Measurements from ENCODE around the gene TMOD3. TPM values are rescaled to one million over a fixed set of nuclear protein-coding genes. Genes with fewer than 3 reads are reported as not detected.
A peak's percentile ranks its signal among the peaks of the same experiment; 100 is the strongest.
"Not testable (repeated sequence)": the region's sequence is repeated elsewhere in the genome, so short reads cannot be mapped to it uniquely, and the experiment has no call there.

The TMOD3 gene
- 20.4 and 28.8 TPM in 2 replicates for total RNA-seq (2014; rRNA removed; shearing (Covaris generic))

DNA sequence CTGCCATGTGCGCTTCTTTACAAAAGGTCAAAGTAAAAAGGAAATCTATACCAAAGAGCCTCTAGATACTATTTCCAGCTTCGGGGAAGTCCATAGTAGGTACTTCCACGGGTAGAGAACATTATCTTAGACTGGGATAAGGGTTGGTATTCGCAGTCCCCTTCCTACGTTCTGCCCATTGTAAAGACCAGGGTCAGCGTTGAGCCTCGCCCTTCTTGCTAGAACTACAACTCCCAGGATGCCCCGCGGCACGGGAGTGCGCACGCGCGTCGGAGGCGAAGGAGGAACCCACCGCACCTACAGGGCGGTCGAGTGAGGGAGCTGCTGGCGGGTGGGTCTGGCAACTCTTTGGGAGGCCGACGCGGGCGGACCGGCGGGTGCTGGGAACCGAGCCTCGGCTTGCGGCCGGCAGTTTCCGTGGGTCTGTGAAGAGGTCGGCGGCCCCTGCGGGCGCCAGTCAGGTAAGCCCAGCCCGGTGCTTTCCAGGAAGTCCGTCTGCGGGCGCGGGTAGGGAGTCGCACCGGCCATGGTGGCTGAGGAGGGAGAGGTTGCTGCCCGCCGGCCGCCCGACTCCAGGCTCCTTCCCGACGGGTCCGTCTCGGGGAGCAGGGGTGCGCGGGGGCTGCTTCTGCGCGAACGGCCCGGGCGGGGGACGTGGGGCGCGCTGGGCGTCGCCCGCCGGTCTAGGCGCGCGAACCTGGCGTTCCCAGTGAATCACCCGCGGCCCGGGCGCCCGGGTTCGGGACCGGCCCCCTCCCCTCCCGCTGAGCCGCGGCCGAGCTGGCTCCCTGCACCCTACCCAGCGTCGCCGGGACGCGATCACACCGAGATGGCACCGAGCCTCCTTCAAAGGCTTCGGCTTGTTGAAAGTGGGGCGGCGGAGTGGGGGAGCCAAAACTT, at the start of gene TMOD3:
TSS of gene TMOD3 (plus strand) at position 278 of the 900 bp plus-strand sequence. CDS start 33,232 bp downstream, outside the sequence.
- DNase-seq (ENCODE audit: low spot score), result peak; percentile 91
- in situ Hi-C loops (cut with HindIII; ENCODE audit: low sequenced_read_pairs), result no loop called here

DNA sequence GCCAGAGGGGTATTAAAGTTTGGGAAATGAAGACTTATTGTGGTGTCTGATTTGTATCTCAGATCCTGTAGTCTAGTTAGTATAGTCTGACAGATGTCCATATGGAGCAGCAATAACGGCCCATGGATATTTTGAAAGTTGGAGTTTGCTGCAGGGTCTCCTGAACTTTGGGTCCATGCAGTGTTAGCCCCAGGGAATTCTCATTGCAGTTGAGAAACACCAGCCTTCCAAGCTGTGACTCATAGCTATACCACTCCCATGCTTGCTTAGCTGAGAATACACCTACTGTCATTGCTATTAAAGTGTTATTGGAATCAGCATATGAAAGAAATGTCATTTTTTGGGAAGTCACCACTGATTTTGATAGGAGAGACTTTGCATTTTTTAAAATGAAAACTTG, 48.8 kb upstream of the TMOD3 start:
- in situ Hi-C loops (cut with HindIII; ENCODE audit: low sequenced_read_pairs), result no loop called here
- no peak for DNase-seq (ENCODE audit: low spot score)

DNA sequence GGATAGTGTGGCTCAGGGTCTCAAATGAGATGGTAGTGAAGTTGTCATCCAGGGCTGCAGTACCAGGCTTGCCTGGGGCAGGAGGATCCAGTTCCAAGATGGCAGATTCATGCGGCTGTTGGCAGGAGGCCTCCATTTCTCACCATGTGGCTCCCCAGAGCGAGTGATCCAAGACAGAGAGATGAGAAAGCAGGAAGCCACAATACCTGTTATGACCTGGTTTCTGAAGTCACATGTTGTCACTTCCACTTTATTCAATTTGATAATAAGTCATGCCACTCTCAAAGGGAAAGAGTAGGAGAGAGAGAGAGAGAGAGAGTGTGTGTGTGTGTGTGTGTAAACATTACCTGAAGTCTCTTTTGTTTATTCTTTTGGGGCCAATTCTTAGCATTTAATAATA, 47.9 kb upstream of the TMOD3 start:
- in situ Hi-C loops (cut with HindIII; ENCODE audit: low sequenced_read_pairs), result no loop called here
- DNase-seq (ENCODE audit: low spot score), result no peak

DNA sequence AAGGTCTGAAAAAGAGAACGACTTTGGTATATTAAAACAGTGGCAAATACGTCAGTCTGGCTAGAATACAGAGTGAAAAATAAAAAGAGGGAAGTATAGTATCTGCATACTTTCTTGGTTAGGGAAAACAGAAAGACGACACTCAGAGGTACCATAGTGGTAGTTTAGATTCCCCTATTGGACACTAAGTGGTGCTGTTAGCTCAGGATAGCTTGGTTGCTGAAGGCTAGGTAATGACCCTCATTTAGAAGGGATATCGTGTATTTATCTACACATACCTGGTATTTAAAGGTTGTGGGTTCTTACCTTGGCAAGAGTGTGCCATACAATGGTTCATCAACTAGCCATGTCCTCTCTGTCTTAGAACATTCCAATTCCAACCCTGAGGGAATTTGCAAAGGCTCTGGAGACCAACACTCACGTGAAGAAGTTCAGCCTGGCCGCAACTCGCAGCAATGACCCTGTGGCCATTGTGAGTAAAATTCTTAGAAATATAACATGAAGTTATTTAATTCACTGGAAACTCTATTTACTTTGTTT, 47.0 kb upstream of the TMOD3 start:
- in situ Hi-C loops (cut with HindIII; ENCODE audit: low sequenced_read_pairs), result no loop called here
- no peak for DNase-seq (ENCODE audit: low spot score)

DNA sequence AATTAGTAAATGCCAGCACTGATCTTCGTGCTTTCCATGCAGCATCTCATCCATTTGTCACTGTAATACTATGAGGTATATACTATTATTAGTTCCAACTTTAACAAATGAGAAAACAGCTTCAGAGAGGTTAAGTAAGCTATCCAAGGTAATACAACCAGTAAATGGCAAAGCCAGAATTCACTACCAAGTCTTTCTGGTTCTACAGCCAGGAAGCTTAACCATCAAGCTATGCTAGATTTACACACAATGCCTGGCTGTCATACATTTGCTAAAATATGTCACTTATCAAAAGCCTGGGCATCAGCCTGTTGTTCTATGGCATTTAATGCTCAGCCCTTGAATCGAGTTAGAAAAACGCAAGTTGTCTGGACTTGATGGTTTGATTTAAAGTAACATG, 45.5 kb upstream of the TMOD3 start:
- in situ Hi-C loops (cut with HindIII; ENCODE audit: low sequenced_read_pairs), result no loop called here
- no peak for DNase-seq (ENCODE audit: low spot score)

DNA sequence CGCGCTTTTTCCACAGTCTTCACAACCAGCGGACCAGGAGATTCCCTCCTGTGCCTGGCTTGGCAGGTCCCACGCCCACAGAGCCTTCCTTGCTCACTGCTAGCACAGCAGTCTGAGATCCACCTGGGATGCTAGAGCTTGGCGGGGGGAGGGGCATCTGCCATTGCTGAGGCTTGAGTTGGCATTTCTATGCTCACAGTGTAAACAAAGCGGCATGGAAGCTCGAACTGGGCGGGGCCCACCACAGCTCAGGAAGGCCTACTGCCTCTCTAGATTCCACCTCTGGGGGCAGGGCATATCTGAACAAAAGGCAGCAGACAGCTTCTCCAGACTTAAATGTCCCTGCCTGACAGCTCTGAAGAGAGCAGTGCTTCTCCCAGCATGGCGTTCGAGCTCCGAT, 42.3 kb upstream of the TMOD3 start:
- DNase-seq (ENCODE audit: low spot score); in situ Hi-C loops (cut with HindIII; ENCODE audit: low sequenced_read_pairs): not testable (repeated sequence)

DNA sequence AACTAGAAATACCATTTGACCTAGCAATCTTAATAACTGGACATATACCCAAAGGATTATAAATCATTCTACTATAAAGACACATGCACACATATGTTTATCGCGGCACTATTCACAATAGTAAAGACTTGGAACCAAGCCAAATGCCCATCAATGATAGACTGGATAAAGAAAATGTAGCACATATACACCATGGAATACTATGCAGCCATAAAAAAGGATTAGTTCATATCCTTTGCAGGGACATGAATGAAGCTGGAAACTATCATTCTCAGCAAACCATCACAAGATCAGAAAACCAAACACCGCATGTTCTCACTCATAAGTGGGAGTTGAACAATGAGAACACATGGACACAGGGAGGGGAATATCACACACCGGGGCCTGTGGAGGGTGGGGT, 37.0 kb upstream of the TMOD3 start:
- DNase-seq (ENCODE audit: low spot score); in situ Hi-C loops (cut with HindIII; ENCODE audit: low sequenced_read_pairs): not testable (repeated sequence)

DNA sequence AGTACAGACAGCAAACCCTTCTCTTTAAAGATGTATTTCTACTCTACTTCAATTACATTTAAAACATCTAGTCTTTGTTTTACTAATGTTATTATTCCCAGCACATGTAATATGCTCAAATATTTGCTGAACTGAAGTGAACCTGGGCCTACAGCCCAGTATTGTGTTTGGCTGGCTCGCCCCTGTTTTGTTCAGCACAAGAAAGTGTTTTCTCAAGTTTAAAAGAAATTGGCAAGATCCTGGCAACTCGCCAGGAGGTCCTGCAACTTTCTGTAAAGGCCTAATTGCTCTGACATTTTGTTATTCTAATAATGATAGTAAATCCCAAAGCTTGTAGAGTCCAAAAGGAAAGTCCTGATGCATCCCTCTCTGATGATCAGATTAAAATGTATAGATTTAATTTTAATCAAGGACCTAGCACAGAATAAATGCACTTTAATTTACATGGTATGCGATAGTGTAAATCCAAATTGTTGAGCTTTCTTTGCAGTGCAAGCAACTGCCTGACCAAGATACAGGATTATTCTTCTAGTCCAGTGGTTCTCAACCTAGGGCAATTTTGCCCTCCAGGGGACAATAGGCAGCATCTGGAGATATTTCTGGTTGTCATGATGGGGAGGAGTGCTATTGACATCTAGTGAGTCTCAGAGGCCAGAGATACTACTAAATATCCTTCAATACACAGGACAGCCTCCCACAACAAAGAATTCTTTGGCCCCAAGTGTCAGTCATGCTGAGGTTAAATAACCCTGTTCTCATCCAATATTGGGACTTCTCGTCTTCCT, 35.7 kb upstream of the TMOD3 start:
- in situ Hi-C loops (cut with HindIII; ENCODE audit: low sequenced_read_pairs), result no loop called here
- DNase-seq (ENCODE audit: low spot score), result peak; percentile 20

DNA sequence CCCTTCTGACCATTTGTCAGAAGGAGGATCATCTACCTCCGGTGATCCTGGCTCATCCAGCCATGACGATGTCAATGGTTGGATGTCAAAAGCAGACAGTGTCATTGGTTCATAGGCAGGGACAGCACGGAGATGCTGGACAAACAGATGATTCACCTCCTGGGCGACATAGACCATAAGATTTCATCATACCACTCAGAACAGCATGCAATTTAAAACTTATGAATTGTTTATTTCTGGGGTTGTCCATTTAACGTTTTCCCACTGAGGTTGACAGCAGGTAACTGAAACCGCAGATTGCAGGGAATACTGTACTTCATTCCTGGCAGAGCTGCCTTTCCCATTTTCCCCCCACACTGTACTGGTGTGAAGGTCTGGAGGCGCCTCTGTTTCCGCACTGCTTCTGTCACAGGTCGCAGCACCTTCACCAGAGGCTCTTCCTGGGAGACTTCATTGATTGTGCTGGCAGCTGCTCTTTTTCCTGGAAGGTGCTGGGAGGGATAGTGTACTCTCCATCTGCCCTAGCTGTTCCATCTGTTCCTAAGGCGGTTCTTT, 32.5 kb upstream of the TMOD3 start:
- DNase-seq (ENCODE audit: low spot score), result peak; percentile 78
- in situ Hi-C loops (cut with HindIII; ENCODE audit: low sequenced_read_pairs), result no loop called here

DNA sequence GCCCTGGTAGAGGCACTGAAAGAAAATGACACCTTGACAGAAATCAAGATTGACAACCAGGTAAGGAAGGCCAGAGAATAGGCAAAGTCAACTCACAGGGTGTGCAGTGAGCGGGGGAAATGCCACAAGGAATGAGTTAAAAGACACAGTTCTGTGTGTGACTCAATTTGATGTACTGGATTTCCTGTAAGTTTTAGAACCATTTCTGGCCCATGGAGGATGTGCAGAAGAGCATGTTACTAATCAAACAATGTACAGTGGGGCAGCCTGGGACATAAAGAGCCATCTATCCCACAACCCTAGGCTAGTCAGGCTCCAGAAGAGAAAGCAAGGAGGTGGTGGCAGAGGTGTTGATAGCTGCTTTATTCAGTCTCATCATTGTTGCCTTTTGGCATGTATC, 31.2 kb upstream of the TMOD3 start:
- DNase-seq (ENCODE audit: low spot score), result no peak
- in situ Hi-C loops (cut with HindIII; ENCODE audit: low sequenced_read_pairs), result no loop called here

DNA sequence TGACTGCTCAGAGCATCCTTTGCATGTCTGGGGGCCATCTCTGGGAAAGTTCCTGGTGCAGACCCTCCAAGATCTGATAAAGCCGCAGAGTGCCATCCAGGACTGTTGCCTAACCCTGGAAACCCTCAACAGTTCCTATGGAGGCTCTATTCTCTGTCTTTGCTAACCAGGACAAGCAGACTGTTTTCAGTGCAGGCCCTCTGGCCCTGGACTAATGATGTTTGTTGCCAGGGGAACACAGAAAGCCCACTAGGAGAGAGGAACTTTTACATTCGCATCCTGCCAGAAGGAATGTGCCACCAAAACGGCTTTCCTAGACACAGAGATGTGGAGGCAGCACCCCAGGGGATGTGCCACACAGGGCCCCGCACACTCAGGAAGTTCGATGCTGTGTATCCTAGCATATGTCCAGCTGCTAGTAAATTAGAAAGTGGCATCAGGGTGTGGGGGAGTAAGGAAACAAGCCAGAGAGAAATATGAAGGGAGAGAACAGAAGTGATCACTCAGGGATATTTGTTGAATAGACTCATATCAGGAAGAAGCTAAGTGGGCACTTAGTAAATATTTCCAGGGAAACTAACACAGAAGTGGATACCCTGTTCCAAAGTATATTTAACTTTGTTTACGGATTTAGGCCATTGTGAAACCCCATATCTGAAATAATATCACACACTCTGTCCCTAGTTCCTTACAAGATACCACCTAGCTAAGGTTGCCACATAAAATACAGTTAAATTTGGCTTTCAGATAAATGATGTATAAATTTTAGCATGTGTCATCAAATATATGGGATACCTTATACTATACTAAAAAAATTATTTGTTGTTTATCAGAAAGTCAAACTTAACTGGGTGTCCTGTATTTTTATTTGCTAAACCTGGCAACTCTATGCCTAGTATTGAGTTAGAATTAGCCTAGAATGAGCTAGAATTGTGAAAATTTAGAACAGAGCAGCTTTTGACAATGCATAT, 29.9 kb upstream of the TMOD3 start:
- DNase-seq (ENCODE audit: low spot score), result no peak
- in situ Hi-C loops (cut with HindIII; ENCODE audit: low sequenced_read_pairs), result no loop called here

DNA sequence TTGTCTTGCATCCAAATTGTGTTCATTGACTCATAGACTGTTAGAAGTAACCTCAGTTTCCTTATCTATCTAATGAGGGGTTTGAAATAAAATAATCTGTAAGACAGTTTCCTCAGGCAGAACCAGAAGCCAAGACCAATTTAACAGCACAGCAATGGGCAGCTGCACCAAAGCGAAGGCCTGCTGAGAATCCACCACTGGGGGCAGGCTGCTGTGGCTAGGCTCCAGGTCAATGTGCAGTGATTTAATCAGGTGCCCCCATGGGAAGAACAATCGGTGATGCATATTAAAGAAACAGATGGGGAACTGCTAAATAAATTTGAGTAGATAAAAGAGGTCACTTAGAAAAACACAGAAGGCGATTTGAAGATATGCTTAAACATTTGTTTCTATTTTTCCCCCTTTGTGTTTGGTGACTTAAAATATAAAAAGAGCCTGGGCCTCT, 28.0 kb upstream of the TMOD3 start:
- DNase-seq (ENCODE audit: low spot score), result peak; percentile 54
- in situ Hi-C loops (cut with HindIII; ENCODE audit: low sequenced_read_pairs), result no loop called here

DNA sequence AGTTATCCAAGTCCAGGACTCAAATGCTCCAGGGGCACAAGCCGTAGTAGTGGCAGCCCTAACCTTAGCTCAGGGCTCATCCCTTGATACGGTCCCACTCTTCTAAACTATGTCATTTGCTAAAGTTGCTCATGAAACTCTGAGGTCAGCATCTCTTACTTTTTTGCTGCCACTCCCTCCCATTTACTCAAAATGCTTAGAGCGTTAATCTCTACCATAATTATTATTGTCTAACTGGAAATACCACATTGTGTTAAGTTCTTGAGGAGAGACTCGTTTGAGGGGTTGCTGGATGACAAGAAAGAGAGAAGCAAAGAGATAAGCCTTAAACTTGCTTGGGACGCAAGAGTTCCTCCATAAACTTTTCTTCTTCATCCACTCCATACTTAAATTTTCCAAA, 26.9 kb upstream of the TMOD3 start:
- in situ Hi-C loops (cut with HindIII; ENCODE audit: low sequenced_read_pairs), result no loop called here

DNA sequence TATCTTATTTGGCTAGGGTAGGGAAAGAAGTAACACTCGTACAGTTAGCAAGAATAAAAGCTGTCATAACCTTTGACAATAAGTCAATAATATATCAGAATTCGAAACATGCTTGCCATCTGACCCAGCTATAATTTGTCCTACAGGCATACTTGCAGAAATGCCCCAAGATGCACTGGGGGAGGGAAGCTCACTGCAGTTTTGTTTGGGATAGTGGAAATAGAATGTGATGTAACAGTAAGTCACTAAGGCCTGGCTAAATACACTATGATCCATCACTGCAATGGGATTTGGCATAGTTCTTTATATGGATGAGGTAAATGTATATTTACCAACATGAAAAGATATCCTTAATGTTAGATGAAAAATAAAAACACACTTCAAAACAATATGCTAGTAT, 25.5 kb upstream of the TMOD3 start:
- in situ Hi-C loops (cut with HindIII; ENCODE audit: low sequenced_read_pairs), result no loop called here
- DNase-seq (ENCODE audit: low spot score), result no peak

More for the DNA sequence above, 26.9 kb upstream of the TMOD3 start:
- DNase-seq (ENCODE audit: low spot score), result no peak

DNA sequence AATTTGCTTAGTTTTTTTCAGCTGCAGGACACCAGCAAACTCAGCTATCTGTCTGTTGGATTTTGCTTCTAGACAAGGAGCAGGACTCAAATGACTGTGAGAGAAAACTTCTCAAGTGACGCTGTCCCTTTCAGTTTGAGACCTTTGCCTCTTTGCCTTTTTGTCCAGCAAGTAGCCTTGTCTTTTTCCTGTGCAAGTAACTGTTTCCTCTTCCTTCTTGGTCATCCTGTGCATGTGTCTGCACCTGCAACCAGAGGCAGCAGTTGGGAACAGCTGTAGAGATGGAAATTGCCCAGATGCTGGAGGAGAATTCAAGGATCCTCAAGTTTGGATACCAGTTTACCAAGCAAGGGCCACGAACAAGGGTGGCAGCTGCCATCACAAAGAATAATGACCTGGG, 23.3 kb upstream of the TMOD3 start:
- in situ Hi-C loops (cut with HindIII; ENCODE audit: low sequenced_read_pairs), result no loop called here
- no peak for DNase-seq (ENCODE audit: low spot score)

DNA sequence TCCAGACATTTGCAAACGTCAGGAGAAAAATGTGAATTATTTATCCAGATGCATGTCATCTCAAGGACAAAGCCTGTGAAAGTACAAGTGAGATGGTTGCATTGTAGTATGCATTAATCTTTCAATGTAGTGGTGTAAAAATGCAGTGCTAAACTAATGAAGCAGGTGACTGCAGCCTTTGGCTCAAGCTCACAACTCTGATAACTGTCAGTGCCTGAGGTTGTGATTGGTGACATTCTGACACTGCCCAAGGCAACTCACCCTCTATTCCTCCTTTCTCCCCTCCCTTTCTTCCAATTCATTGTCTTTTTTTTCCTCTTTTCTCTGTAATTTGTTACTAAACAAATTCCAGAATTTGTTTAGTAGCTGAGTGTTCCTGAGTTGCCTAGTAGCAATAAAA, 20.0 kb upstream of the TMOD3 start:
- in situ Hi-C loops (cut with HindIII; ENCODE audit: low sequenced_read_pairs), result no loop called here
- DNase-seq (ENCODE audit: low spot score), result no peak

DNA sequence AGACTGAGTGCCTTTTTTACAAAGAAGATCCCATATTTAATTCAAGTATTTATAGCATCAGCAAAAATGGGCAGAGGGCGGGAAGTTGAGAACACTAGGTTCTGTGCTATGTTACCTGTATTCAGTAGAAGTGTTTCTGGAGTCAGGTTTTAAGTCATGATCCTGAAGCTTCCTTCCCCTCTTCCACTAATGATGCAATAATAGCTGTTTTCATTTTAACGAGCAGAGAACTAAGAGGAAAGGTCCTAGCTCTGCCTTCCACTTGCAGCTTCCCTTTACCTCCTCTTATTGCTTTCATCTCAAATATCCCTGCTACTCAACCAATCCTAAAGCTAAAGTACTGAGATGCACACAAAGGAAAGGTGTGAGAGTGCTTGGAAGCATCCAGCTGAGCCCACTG, 16.9 kb upstream of the TMOD3 start:
- in situ Hi-C loops (cut with HindIII; ENCODE audit: low sequenced_read_pairs), result no loop called here
- no peak for DNase-seq (ENCODE audit: low spot score)

DNA sequence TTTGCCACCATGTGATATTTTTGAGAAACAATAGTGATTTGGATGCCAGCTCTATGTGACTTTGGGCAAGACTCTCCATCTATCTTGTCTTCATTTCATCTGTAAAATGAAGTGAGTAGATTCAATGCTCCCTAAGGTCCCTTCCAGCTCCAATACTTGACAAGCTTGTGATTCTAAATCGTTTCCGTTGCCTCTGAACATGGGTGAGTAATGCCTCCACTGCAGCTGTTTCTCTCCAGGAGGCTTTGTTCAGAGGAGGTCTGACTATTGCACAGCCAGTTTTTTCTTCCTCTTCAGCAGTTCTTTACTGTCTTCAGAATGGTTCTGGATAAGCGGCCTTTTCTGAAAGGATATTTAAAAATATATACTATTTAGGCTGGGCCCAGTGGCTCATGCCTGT, 14.8 kb upstream of the TMOD3 start:
- no peak for DNase-seq (ENCODE audit: low spot score)
- in situ Hi-C loops (cut with HindIII; ENCODE audit: low sequenced_read_pairs), result no loop called here

DNA sequence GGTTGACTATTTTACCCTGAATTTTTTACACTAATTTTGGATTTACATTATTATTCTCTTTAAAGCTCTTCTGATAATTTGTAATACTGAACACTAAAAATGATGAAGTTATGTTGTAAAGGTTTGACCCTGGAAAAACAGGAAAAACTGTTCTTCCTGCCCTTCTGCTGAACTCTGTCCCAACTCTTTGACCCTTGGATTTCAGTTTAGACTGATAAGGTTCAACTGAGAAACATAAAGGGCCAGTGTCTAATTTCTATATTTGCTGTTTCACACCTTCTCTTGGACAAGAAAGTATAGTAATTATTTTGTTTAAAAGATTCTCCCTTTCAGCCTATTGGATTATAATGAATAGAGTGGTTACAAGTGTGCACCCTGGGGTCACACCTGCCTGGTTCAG, 12.8 kb upstream of the TMOD3 start:
- in situ Hi-C loops (cut with HindIII; ENCODE audit: low sequenced_read_pairs), result no loop called here

More for the DNA sequence above, 12.8 kb upstream of the TMOD3 start:
- DNase-seq (ENCODE audit: low spot score), result no peak

Data from G401 (cell line).